ENCODE measurements around the gene YLPM1. TPM values are rescaled to one million over a fixed set of nuclear protein-coding genes. Genes with fewer than 3 reads are reported as not detected.
A peak's percentile ranks its signal among the peaks of the same experiment; 100 is the strongest.

The YLPM1 gene
- total RNA-seq, 2 donors from 2014 or later = 39.0 to 71.9 TPM

DNA sequence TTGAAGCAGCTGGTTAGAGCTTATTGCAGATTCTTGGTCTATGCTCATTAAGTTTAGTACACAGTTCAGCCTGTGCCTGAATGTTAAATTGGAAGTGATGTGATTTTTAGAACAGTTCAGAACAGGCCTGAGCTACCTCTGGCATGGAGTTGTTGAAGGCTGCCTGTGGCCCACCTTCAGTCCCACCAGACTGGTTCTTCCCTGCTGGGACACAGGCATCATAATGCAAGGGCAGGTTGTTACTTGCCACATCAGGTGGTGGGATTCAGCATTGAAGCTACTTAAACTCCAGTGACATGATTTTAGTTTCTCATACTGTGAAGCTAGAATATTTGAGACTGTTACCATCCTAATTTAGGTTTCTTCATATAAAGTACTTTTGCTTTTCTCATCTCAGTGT is 63.5 kb downstream of the YLPM1 start:
- TF ChIP-seq POLR2A (IDR thresholded peaks at IDR 0.05) (no peak), POLR2AphosphoS5 (IDR thresholded peaks at IDR 0.05) (no peak)
- TF ChIP-seq, protein P1, sequence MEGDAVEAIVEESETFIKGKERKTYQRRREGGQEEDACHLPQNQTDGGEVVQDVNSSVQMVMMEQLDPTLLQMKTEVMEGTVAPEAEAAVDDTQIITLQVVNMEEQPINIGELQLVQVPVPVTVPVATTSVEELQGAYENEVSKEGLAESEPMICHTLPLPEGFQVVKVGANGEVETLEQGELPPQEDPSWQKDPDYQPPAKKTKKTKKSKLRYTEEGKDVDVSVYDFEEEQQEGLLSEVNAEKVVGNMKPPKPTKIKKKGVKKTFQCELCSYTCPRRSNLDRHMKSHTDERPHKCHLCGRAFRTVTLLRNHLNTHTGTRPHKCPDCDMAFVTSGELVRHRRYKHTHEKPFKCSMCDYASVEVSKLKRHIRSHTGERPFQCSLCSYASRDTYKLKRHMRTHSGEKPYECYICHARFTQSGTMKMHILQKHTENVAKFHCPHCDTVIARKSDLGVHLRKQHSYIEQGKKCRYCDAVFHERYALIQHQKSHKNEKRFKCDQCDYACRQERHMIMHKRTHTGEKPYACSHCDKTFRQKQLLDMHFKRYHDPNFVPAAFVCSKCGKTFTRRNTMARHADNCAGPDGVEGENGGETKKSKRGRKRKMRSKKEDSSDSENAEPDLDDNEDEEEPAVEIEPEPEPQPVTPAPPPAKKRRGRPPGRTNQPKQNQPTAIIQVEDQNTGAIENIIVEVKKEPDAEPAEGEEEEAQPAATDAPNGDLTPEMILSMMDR (IDR thresholded peaks at IDR 0.05) = no peak
- Histone ChIP-seq H3K27ac (no peak overlapping the region), H3K36me3 (no peaks in the 10 kb centered on the region), H3K27me3 (replicated peaks; ENCODE audit: insufficient read depth) (no peaks in the 10 kb centered on the region), H3K4me3 (no peak overlapping the region), H3K9me3 (no peaks in the 10 kb centered on the region), H3K4me1 (replicated peaks) (no peaks in the 10 kb centered on the region)
- intact Hi-C loops (cut with DNase I) = no loop called here
- DNase-seq (ENCODE audit: low spot score) = no peak

GRCh38 chr14:74829251-74829650 is 66.1 kb downstream of the YLPM1 start:
- intact Hi-C loops (cut with DNase I) = no loop called here
- Histone ChIP-seq H3K4me3 (no peak overlapping the region), H3K36me3 (no peaks in the 10 kb centered on the region), H3K27ac (no peak overlapping the region), H3K4me1 (replicated peaks) (no peaks in the 10 kb centered on the region), H3K9me3 (no peaks in the 10 kb centered on the region), H3K27me3 (replicated peaks; ENCODE audit: insufficient read depth) (no peaks in the 10 kb centered on the region)
- DNase-seq (ENCODE audit: low spot score) = no peak
- 80% methylated on average over 5 of the region's 5 CpGs for WGBS
- TF ChIP-seq, protein P1 (IDR thresholded peaks at IDR 0.05) = no peak
- TF ChIP-seq POLR2A (IDR thresholded peaks at IDR 0.05) (no peak), POLR2AphosphoS5 (IDR thresholded peaks at IDR 0.05) (no peak)

DNA sequence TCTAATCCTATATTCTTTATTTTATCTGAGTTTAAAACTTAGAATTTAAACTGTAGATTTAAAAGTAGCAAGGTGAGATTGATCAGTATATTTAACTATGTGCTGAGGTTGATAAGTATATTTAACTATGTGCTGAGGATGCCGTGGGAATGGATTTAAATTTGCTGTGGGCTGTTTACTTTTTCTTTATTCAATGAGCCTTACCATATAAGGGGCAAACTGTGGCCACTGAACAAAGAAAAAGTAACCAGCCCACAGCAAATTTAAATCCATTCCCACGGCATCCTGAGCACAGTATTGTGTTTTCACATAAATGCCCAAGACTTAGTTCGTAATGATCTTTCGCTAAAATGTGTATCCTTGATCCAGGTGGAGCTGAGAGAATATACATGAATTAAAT is 69.7 kb downstream of the YLPM1 start:
- peaks cover 4% of the 10 kb centered on the region for H3K4me1 ChIP-seq (replicated peaks)
- H3K36me3 ChIP-seq = no peaks in the 10 kb centered on the region
- DNase-seq (ENCODE audit: low spot score) = no peak
- TF ChIP-seq, protein P1 (IDR thresholded peaks at IDR 0.05) = no peak
- no peak for TF ChIP-seq POLR2A (IDR thresholded peaks at IDR 0.05)
- no peak for TF ChIP-seq POLR2AphosphoS5 (IDR thresholded peaks at IDR 0.05)
- WGBS = 80% methylated on average over 4 of the region's 4 CpGs
- H3K27ac ChIP-seq = no peak overlapping the region
- no peaks in the 10 kb centered on the region for H3K27me3 ChIP-seq (replicated peaks; ENCODE audit: insufficient read depth)
- intact Hi-C loops (cut with DNase I) = no loop called here
- H3K4me3 ChIP-seq = no peak overlapping the region
- no peaks in the 10 kb centered on the region for H3K9me3 ChIP-seq

- intact Hi-C loops (cut with DNase I) = no loop called here
- H3K27ac ChIP-seq = no peak overlapping the region
- TF ChIP-seq POLR2AphosphoS5 (IDR thresholded peaks at IDR 0.05) (no peak), POLR2A (IDR thresholded peaks at IDR 0.05) (no peak)
- TF ChIP-seq, protein P1 (IDR thresholded peaks at IDR 0.05) = no peak
- H3K27me3 ChIP-seq (replicated peaks; ENCODE audit: insufficient read depth) = no peaks in the 10 kb centered on the region
- H3K4me1 ChIP-seq (replicated peaks) = peaks cover 4% of the 10 kb centered on the region
- no peaks in the 10 kb centered on the region for H3K36me3 ChIP-seq
- H3K4me3 ChIP-seq = no peak overlapping the region
- H3K9me3 ChIP-seq = no peaks in the 10 kb centered on the region
- 74% methylated on average over 5 of the region's 5 CpGs for WGBS
- DNase-seq (ENCODE audit: low spot score) = no peak
Measured at GRCh38 chr14:74834692-74835392, 71.7 kb downstream of the YLPM1 start.

- no peak overlapping the region for H3K4me3 ChIP-seq
- H3K4me1 ChIP-seq (replicated peaks) = peaks cover 4% of the 10 kb centered on the region
- intact Hi-C loops (cut with DNase I) = no loop called here
- H3K36me3 ChIP-seq = no peaks in the 10 kb centered on the region
- DNase-seq (ENCODE audit: low spot score) = no peak
- WGBS = 52% methylated on average over 7 of the region's 7 CpGs
- TF ChIP-seq POLR2A (IDR thresholded peaks at IDR 0.05) = no peak
- TF ChIP-seq POLR2AphosphoS5 (IDR thresholded peaks at IDR 0.05) = no peak
- TF ChIP-seq, protein P1 (IDR thresholded peaks at IDR 0.05) = no peak
- H3K27me3 ChIP-seq (replicated peaks; ENCODE audit: insufficient read depth) = no peaks in the 10 kb centered on the region
- H3K9me3 ChIP-seq = no peaks in the 10 kb centered on the region
- peak overlapping the region in 1 of 2 donors; percentile 20 for H3K27ac ChIP-seq
Measured at GRCh38 chr14:74835645-74836250, 72.6 kb downstream of the YLPM1 start.
